Cardiac fibroblast (primary cell): Measurements from ENCODE around the gene PTPMT1.
"Not testable (repeated sequence)": the region's sequence is repeated elsewhere in the genome, so short reads cannot be mapped to it uniquely, and the experiment has no call there.

Source experiments
- DNase-seq, 2 donors: peaks; one replicate each; pipeline versions ENCODE4 v3.0.0 to v3.0.0-alpha.2; 2010; ENCODE audit warnings: low read depth in 2 of 2
- H3K4me3 ChIP-seq, 2 donors: replicated peaks in 1 of 2; 1 replicate in 1 of 2; 2 replicates in 1 of 2; pipeline ENCODE4 v1.5.1; 2011; ENCODE audit warnings: low read depth in 2 of 2, low read length in 2 of 2, mild to moderate bottlenecking in 2 of 2, moderate library complexity in 1 of 2
- CTCF ChIP-seq: IDR thresholded peaks from one replicate; pipeline ENCODE4 v1.5.1; 2011; ENCODE audit warnings: low read depth, mild to moderate bottlenecking, low read length, inconsistent platforms

Gene PTPMT1

GRCh38 chr11:47550288-47551047 is 14.9 kb upstream of the PTPMT1 start:
- no peak for TF ChIP-seq CTCF
- DNase-seq: peak in 1 of 2 donors; percentile 48
- H3K4me3 ChIP-seq: no peak overlapping the region

DNA sequence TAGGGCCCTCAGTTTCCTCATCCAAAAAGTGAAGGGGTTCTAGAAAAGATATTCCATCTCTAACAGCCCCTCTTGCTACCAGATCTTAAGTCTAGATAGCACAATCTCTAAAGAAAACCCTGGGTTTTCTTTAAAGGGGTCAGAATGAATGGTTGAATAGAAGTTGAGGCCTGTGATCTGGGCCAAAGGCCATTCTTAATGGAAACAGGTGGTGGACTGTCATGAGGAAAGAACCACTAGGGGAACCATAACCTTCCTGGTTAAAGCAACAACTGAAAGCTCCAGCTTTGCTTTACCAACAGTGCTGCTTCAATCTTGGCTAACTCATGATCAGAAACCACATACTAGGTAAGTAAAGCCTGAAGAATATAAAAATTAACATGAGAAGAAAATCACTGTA is 14.3 kb upstream of the PTPMT1 start:
- TF ChIP-seq CTCF: peak; percentile 40
- H3K4me3 ChIP-seq: peak overlapping the region in 1 of 2 donors; percentile 97
- DNase-seq: peak in 1 of 2 donors; percentile 44

DNA sequence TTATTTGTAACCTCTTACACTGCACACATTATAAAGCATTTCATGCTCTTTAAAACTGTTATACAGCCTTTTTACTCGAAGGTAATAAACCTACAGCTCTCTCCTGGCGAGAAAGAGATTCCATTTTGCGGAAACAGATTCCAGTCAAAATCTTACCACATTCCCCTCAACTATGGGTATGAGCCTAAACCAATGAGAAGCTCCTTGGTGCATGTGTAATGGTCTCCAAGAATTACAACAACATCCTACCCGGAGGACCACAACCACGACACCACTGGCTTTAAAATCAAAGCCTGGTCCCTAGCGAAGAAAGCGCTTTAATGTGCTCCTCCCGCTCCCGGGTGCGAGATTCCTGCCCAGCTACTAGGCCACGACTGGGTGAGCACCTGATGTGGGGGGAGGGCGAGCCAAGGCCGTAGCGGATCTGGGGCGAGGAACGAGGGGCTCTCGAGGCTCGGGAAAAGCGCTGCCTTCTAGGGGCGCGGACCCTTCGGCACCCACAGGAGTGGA is 13.3 kb upstream of the PTPMT1 start:
- DNase-seq: peak; percentile 51 to 60
- TF ChIP-seq CTCF: no peak
- H3K4me3 ChIP-seq: peak overlapping the region; percentile 97 to 98

GRCh38 chr11:47552566-47553405 is 12.6 kb upstream of the PTPMT1 start, which contains the start of gene CELF1:
Gene CELF1, minus strand, starts transcription at chr11:47553132. Its CDS starts 53,609 bp downstream, at chr11:47499523.
- peak; percentile 85 to 92 for DNase-seq
- TF ChIP-seq CTCF: peak; percentile 55
- peak within 1 kb of the TSS; percentile 97 to 98 for H3K4me3 ChIP-seq

- H3K4me3 ChIP-seq: peak overlapping the region; percentile 43 to 52
- TF ChIP-seq CTCF: no peak
- peak in 1 of 2 donors; percentile 55 for DNase-seq
Measured at GRCh38 chr11:47553406-47553743, 12.0 kb upstream of the PTPMT1 start.

- DNase-seq, H3K4me3 ChIP-seq: not testable (repeated sequence)
Measured at GRCh38 chr11:47557004-47557403, 8.4 kb upstream of the PTPMT1 start.

DNA sequence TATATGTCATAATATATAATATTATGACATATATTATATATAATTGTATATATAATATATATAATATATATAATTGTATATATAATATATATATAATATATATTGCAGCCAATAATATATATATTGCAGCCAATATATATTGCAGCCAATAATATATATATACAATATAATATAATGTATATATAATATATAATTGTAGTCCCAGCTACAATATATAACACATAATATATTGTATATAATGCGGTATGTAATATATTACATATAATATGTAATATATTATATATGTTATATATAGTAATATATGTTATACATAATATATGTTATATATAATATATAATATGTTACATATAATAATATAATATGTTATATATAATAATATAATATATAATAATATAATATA is 6.7 kb upstream of the PTPMT1 start:
- DNase-seq: no peak
- H3K4me3 ChIP-seq: no peak overlapping the region
- TF ChIP-seq CTCF: no peak
